CD4-positive, alpha-beta T cell treated with Interleukin-12 subunit alpha and Interleukin-12 subunit beta, for 1 hour (primary cell): Measurements from ENCODE around the gene RABAC1.
"Not testable (repeated sequence)": the region's sequence is repeated elsewhere in the genome, so short reads cannot be mapped to it uniquely, and the experiment has no call there.

ENCODE experiments used
- DNase-seq: peaks from one replicate; pipeline ENCODE4 v3.0.0-alpha.2; 2020

Gene RABAC1

DNA sequence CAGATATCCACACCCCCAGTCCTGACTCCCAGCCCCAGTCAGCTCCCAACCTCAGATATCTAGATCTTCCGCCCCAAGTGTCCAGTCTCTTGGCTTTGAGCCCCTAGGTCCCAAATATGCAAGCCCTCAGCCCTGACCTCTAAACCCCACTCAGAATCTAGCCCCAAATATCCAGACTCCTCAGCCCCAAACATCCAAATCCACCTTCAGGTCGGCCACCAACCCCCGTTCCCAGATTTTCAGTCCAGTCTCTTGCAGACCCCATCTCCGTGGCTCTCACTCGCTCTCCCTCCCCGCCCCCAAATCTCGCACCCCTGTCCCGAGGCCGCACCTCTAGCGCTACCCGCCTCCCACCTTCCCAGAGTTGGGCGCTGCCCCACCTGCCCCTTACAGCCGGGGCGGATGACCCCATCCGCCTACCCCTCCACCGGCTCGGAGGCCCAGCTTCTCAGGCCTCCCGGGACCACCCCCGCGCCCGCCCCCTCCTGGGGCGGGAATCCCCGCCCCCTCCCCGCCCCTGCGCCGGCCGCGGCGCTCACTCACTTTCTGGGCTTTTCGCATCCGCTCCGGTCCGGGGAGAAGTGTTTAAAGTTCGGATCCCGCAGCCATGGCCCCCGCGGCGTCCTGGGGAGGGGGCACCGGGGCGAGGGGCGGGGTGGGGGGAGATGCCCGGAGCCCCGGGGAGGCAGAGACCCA lies 31.5 kb downstream of the RABAC1 start:
- DNase-seq: peak; percentile 47

DNA sequence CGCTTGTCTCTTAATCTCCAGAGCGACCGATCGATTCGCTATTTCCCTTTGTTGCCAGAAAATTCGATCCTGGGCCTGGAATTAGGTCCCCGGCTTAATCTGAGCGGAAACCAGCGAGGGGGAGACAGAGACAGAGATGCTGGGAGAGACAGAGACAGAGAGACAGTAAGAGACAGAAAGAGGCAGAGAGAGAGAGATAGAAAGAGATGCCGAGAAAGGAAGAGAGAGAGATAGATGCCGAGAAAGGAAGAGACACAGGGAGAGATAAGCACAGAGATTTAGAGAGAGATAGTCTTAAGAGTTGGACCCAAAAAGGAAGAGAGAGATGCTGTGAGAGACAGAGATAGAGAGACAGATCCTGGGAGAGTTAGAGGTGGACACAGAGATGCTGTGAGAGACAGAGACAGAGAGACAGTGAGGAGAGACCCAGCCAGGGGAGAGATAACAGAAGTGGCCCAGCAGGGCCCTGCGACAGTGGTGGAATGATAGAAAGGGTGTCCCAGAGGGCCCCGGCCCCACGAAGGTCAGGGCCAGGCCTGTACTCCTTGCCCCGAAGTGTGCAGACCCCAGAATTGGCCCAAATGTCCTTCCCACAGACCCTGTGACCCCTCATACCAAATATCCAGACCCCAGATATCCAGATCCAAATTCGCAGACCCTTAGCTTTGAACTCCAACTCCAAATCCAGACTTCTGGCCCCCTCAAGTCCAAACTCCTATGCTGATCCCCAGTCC lies 32.2 kb downstream of the RABAC1 start:
- no peak for DNase-seq

DNA sequence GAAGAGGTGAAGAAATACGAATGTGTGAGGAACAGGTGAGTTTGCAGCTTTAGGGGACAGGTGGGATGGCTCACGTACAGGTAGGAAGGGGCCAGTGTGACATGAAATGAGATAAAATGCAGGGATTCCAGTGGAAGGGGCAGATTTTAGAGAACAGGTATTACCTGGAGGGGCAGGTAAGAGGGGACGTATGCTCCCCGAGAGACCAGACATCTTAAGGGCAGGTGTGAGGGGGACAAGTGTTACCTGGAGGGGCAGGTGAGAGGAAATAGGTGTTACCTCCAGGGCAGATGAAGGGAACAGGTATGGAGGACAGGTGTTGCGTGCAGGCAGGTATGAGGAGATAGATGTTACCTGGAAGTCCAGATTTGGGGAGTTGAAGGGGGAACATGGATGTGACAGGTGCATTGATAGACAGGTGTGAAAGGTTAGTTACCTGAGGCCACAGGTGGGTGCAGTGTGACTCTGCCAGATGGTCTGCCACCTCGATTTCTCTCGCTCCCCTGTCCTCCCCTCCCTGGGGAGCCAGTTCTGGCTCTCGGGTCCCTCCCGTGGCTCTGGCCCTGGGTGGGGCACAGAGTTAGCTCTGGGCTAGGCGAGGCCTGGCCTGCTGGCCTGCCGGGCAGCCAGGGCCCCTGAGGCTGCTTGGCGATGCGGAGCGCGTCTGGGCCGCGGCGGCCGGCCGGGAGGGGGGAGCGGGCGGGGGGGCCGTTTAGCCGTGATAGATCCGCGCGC lies 32.9 kb downstream of the RABAC1 start:
- DNase-seq: no peak

DNA sequence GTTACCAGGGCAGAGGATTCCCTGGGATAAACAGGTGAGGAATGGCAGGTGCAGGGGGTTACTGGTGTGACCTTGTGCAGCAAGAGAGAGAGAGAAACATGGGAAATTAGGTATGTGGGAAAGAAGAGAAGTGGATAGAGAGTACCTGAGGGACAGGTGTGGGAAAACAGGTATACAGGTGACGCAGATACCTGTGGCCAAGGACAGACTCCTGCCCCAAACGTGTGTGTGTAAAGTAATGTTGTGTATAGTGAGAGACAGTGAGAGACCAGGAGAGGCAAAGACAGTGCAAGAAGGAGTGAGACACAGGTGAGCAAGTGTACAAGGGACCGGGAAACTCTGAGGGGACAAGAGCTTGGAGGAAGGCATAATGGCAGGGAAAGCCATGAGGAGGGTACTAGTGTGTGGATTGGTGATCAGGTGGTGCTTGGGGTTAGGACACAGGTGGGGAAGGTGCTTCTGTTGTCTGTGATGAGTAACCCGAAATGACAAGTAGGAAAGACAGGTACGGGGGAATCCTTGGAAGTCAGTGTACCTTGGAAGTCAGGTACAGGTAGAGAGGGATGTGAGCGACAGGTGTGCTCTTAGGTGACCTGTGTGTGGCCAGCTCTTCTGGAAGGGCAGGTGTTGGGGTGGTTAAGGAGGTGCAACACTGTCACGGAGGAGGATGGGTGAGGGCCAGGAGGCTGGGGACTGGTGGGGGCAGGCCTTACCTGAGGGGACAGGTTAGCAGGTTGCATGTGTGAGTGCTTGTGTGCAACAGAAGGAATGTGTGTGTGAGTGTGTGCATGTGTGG lies 33.7 kb downstream of the RABAC1 start:
- no peak for DNase-seq

DNA sequence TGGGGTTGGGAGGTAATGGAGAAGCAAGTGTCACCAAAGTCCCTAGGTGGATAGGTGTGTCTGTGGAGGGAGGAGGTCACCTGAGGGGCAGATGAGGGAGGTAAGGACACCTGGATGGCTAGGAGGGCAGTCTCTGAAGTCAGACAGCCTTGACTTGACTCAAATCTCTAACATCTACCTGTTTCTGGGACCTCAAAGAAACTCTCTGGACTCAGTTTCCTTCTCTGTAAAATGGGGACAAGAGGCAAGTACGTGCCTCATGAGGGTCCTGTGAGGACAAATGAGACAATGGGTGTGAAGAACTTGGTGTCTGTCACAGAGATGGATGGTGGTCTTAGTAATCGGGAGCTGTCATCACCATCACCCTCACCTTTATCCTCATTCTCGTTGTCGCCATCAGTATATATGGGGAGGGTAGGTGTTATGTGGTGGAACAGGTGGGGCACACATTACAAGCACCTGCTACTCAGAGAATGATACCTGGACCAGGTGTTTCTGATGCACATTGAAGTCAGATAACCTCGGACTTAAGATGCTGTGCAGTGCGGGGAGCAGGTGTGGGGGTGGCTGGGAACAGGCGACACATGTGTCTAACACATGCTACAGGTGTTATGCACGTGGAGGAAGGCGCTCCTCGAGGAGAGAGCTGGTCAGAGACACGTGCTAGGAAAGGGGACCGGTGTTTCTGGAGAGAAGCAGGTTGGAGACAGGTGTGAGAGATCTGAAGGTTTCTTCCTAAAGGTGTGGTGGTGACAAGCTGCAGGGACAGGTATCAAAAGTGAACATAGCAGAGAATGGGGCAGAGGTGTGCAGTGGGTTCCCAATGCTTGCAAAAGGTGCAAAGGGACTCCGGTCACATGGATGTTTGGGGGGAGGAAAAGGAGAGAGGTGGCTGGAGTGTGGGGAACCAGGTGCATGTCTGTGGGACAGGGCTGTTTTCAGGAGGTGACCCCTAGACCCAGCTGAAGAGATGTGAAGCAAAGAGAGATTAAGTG lies 34.7 kb downstream of the RABAC1 start:
- no peak for DNase-seq

DNA sequence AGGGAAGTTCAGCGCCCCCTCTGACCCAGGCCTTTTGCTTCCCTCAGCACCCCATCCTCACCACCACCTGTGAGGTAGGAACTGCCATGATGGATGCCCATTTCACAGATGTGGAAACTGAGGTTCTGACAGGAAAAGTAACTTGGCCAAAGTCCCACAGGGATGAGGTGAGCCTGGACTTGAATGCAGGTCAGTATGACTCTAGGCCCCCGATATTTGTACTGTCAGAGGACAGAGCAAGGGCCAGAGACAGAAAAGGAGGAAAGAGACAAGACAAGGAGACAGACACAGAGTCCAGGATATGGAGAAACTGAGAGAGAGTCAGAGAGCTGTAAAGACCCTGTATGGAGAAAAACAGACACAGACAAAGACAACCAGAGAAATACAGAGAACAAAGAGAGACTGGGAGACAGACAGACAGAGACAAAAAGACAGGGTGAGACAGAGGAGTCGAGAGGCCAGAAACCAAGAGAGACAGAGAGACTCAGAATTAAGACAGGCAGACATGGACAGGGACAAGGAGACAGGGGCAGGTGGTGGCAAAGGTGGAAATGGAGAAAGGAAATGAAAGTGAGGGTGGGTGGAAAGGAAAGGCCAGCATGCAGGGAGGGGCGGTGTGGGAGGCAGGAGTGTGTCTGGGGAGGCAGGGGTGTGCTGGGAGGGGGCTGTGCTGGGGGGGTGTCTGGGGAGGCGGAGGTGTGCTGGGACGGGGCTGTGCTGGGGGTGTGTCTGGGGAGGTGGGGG lies 35.9 kb downstream of the RABAC1 start:
- DNase-seq: no peak

DNA sequence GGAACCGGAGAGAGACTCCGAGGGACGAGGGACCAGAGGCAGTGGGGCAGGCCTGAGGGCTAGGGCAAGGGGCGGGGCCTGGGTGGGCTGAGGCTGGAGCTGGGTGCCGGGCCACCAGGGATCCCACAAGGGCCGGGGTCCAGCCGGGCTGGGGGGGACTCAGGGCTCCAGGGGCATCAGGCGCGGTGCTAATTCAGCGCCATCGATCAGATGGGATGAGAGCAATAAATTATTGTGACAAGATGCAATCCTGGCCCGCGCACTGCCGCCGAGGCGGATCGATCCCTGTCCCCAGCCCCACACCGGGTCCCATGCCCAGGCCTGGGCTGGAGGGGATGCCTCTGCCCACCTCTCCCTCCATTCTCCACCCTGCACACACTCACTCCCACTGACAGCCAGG lies 36.5 kb downstream of the RABAC1 start:
- no peak for DNase-seq

DNA sequence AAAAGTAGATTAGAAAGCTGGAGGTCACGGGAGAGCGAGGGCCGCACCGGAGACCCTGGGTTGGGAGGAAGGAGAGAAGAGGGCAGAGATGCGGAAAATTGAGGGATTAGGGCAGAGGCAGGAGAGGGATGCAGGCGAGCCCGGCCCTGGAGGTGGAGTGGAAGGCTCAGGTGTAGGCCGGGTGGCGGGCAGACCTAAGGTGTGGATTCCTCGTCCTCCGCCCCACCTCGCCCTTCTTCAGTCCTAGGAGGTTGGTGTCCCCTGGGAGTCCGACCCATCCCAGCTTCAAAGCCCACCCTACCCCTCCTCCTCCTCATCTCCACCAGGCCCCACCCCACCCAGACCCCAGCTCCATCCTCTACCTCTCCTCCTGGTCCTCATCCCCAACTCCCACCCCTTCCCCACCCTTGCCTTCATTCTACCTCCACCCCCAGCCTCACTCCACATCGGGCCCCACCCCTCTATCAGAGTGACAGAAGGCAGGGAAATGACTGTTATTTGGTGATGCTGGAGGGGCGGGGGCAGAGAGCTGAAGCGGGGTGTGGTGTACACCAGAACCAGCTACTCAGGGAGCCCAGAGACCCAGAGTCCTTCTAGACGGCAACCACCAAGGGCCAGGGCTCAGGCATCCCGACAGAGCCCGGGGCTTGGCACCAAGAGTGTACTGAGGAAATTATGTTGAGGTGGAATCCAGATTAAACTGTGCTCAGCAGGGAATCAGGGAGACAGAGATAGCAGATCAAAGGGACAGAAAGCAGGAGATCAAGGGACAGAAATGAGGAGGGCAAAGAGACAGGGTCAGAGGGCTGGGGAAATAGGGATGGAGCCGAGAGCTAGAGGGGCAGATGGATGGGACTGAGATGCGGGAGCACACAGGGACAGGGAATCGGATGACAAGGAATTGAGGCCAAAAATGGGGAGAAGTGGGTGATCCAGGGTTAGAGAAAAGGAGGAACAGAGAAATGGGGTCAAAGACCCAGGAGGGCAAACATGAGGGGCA lies 37.2 kb downstream of the RABAC1 start:
- DNase-seq: no peak

DNA sequence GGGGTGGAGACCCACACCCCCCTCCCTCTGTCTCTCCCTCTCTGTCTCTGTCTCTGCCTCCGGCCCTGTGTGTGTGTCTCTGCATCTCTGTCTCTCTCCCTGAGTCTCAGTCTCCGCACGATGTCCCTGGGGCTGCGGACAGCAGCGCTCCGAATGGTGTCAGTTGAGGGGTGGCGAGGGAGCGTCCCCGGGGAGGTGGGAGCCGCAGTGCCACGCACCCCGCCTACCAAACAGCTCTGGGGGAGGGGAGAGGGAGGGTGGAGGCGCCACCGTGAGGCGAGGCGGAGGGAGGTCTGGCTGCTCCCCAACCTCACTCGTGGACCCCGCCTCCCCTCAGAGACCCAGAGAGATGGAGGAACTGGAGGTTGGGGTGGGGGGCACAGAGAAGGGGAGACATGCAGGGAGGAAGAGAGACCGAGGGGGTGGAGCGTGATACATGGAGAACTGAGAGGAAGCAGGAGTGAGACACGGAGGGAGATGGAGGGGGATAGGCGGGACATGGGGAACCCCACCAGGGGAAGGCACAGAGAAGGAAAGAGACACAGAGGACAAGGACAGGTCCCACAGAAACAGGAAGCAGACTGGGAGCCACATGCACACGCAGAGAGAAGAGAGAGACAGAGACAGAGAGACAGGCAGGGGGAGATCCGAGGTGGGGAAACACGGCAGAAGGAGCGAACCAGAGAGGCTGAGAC lies 38.1 kb downstream of the RABAC1 start:
- DNase-seq: no peak

DNA sequence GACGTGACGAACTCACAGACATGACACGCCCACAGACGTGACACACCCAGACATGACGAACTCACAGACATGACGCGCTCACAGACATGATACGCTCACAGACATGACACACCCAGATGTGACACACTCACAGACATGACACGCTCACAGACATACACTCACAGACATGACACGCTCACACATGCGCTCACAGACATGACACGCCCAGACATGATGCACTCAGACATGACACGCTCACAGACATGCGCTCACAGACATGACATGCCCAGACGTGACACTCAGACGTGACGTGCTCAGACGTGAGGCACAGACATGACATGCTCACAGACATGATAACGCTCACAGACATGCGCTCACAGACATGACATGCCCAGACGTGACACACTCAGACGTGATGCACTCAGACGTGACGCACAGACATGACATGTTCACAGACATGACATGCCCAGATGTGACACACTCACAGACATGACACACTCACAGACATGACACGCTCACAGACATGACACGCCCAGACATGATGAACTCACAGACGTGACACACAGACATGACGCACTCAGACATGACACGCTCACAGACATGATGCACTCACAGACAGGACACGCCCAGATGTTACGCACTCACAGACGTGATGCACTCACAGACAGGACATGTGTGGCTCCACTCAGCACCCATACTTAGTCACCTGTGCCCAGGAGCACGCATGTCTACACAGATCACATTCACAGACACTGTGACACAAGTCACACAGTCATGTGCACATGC lies 39.0 kb downstream of the RABAC1 start:
- DNase-seq: no peak

DNA sequence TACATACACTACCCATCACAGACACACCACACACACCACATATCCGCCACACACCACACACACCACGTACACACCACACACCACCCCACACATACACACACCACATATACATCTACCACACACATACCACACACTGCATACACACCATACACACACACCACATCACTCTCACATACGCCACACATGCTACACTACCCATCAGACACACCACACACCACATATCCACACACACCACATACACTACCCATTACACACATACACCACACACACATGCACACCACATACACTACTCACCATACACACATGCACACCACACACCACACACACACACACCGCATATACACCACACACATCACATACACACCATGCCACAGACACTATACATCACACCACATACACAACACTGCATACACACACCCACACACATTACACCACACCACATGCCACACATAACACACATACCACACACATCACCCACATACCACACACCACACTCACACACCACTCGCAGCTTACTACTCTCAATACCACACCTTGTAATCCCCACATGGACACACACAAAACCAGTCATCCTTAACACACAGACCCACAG lies 40.4 kb downstream of the RABAC1 start:
- no peak for DNase-seq

DNA sequence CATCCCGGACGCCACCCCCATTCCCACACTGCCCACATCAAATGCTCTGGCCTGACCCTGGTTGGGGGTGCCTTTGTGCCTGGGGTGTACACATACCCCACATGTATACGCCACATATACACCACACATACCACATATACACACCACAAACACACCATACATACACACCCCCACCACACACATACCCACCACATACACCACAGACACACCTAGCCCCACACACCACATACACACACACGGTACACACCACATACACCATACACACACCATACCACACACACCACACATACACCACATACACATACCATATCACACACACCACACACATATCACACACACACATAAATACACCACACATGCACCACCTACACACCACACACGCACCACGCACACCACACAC lies 41.0 kb downstream of the RABAC1 start:
- DNase-seq: no peak

DNA sequence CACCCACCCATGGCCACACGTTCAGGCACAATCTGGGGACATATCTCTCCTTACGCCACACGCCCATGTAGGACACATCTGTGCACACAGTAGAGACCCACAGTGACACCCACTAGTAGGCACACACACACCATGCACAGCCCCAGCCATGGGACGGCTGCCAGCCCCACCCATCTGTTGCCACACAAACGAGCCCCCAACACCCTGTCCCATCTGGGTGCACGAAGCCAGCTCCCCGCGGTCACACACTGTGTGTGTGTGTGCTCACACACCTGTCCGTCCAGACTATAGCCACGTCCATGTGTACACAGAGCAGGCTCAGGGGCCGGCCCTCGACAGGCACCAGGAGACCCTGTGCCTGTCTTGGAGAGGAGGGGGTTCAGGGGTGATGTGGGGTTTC lies 41.4 kb downstream of the RABAC1 start:
- no peak for DNase-seq

DNA sequence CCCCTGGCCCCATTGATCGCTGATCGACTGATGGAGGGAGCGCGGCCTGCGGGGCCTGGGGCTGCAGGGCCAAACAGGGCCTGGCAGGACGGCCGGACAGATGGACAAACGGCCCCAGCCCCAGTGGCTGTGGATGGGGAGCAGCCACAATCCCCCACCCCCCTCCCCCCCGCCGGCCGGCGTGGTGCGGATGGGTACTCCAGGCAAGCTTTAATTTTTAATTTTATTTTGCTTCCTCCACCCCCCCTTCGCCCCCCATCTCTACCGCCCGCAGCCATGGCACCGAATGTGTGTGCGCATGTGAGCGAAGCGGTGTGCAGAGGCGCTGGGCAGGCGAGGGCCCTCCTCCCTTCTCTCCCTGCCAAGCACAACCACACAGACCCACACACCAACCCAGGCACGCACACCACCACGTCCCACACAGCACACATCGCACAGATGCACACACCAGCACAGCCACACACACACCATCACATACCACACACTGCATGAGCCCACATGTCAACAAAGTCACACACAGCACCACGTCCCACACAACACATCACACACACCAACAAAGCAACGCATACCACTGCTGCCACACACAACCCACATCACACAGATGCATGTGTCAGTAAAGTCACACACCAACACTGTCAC lies 43.2 kb downstream of the RABAC1 start:
- no peak for DNase-seq

DNA sequence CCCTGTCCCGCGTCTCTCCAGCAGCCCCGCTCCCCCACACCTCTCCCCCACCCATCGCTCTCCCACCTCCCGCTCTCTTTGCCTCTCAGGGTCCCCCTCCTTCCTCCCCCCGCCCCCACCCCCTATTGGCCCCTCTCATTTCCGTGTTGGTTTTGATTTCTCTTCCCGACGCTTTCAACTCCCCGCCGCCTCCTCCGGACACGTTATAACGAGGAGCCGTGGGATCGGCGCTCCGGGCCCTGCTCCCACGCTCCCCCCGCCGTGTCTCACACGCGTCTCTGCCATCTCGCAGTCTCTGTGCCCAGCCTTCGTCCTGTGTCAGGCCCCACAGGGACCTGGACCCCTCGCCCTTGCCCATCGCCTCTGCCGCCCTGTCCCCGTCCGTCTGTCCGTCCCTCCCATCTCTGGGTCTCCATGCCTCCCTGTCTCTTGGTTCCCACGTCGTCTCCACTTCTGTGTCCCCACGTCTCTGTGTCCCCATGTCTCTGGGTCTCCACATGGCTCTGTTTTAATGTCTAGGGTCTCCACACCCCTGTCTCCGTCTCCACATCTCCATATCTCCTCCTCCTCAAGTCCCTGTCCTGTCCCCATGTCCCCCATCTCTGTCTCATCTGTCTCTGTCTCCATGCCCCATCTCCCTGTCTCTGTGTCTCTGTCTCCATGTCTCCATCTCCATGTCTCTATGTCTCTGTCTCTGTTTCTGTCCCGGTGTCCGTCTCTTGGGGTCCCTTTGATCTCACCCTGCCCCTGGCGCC lies 43.9 kb downstream of the RABAC1 start:
- DNase-seq: no peak

DNA sequence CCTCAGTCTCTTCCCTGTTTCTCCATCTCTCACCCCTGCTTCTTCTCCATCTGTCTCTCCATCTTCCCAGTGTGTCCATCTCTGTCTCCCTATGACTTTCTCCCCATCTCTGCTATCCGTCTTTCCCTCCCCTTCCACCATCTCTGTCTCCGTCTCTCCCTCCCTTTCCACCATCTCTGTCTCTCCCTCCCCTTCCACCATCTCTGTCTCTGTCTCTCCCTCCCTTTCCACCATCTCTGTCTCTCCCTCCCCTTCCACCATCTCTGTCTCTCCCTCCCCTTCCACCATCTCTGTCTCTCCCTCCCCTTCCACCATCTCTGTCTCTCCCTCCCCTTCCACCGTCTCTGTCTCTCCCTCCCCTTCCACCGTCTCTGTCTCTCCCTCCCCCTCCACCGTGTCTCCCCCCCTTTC lies 44.7 kb downstream of the RABAC1 start:
- not testable (repeated sequence) for DNase-seq
